Islet precursor cell (in vitro differentiated cells): Measurements from ENCODE around the gene COMT.
A peak's percentile ranks its signal among the peaks of the same experiment; 100 is the strongest.
"Not testable (repeated sequence)": the region's sequence is repeated elsewhere in the genome, so short reads cannot be mapped to it uniquely, and the experiment has no call there.

Source experiments
- DNase-seq: peaks from one replicate; pipeline ENCODE4 v3.0.0-alpha.2; 2018

COMT gene

GRCh38 chr22:19941365-19942082 is at the start of gene COMT, which contains the start of gene TXNRD2:
COMT (plus strand) TSS chr22:19941772; CDS start chr22:19962527, 20,755 bp downstream.
TXNRD2 (minus strand) TSS chr22:19941818; CDS start chr22:19941803, 15 bp downstream.
- no peak for DNase-seq

GRCh38 chr22:19892257-19892879 is 49.2 kb upstream of the COMT start:
- DNase-seq: no peak

- peak; percentile 67 for DNase-seq
Observed at GRCh38 chr22:19892925-19893324, 48.6 kb upstream of the COMT start.

GRCh38 chr22:19893363-19893762 is 48.2 kb upstream of the COMT start:
- DNase-seq: no peak

- DNase-seq: no peak
Observed at GRCh38 chr22:19895160-19895849, 46.3 kb upstream of the COMT start.

- DNase-seq: peak; percentile 69
Observed at GRCh38 chr22:19896665-19897355, 44.8 kb upstream of the COMT start.

GRCh38 chr22:19897726-19898125 is 43.8 kb upstream of the COMT start:
- no peak for DNase-seq

GRCh38 chr22:19898145-19898544 is 43.4 kb upstream of the COMT start:
- no peak for DNase-seq

- no peak for DNase-seq
Observed at GRCh38 chr22:19898831-19899567, 42.6 kb upstream of the COMT start.

GRCh38 chr22:19900707-19901436 is 40.7 kb upstream of the COMT start:
- DNase-seq: no peak

GRCh38 chr22:19901577-19902244 is 39.9 kb upstream of the COMT start:
- DNase-seq: no peak

- DNase-seq: no peak
Observed at GRCh38 chr22:19902245-19902715, 39.3 kb upstream of the COMT start.

- peak; percentile 77 for DNase-seq
Observed at GRCh38 chr22:19903031-19903430, 38.5 kb upstream of the COMT start.

GRCh38 chr22:19903513-19903912 is 38.1 kb upstream of the COMT start:
- no peak for DNase-seq

GRCh38 chr22:19904174-19904856 is 37.3 kb upstream of the COMT start:
- no peak for DNase-seq

- DNase-seq: no peak
Observed at GRCh38 chr22:19904935-19905334, 36.6 kb upstream of the COMT start.

GRCh38 chr22:19905347-19906276 is 36.0 kb upstream of the COMT start:
- no peak for DNase-seq

- not testable (repeated sequence) for DNase-seq
Observed at GRCh38 chr22:19906864-19907263, 34.7 kb upstream of the COMT start.

- DNase-seq: not testable (repeated sequence)
Observed at GRCh38 chr22:19907902-19908301, 33.7 kb upstream of the COMT start.
